B cell (primary cell): Measurements from ENCODE around the gene AGAP1. TPM values are rescaled to one million over a fixed set of nuclear protein-coding genes. Genes with fewer than 3 reads are reported as not detected.

Experiments
- ATAC-seq: fragments of 200-7000 bp; cut with Tn5 transposase; one replicate; pipeline ENCODE4 v1.10.0; 2021; ENCODE audit warnings: low read depth, mild to moderate bottlenecking, moderate number of reproducible peaks, moderate library complexity
- CTCF ChIA-PET: fragments of 350-600 bp; sonication (Branson Sonifier 250); formaldehyde crosslinking; loops from one replicate; lab custom pipeline; 2021; ENCODE audit warnings: antibody characterized with exemption, inconsistent platforms; lab: Charles Lee
- POLR2A ChIA-PET: fragments of 350-600 bp; sonication (Branson Sonifier 250); formaldehyde crosslinking; loops from one replicate; lab custom pipeline; 2021; ENCODE audit warnings: antibody characterized with exemption; lab: Charles Lee
- DNase-seq: peaks from one replicate; pipeline ENCODE4 v3.0.0; 2013
- H2AFZ ChIP-seq: 2 replicates; pipeline ENCODE4 v1.6.1; 2012; ENCODE audit warnings: mild to moderate bottlenecking, low read depth, low read length; ENCODE audit not compliant: insufficient read depth, poor library complexity, severe bottlenecking
- H3K27ac ChIP-seq, 2 donors: 1 replicate in 1 of 2; 2 replicates in 1 of 2; pipeline ENCODE4 v1.5.1; 2012 to 2013; ENCODE audit warnings: low read length in 2 of 2, mild to moderate bottlenecking in 2 of 2, moderate library complexity in 1 of 2
- H3K27me3 ChIP-seq, 4 experiments: fragments of 200-600 bp in 1 of 4; sonication (generic) in 1 of 4; replicated peaks in 1 of 4; 1 replicate in 2 of 4; 2 replicates in 2 of 4; pipeline versions ENCODE4 v1.6.1 to v1.7.0; 2013 to 2016; ENCODE audit warnings: low read length in 3 of 4, mild to moderate bottlenecking in 2 of 4, mixed read lengths in 1 of 4, moderate library complexity in 1 of 4; ENCODE audit not compliant: insufficient read depth in 4 of 4, control insufficient read depth in 3 of 4; ENCODE audit errors: control extremely low read depth in 1 of 4
- H3K36me3 ChIP-seq, 2 experiments: replicated peaks in 1 of 2; 1 replicate in 1 of 2; 2 replicates in 1 of 2; pipeline versions ENCODE4 v1.6.1 to v1.7.1; 2013; ENCODE audit warnings: low read length in 1 of 2; ENCODE audit not compliant: insufficient read depth in 2 of 2, control insufficient read depth in 1 of 2; ENCODE audit errors: control extremely low read depth in 1 of 2, extremely low read depth in 1 of 2
- H3K4me1 ChIP-seq, 2 donors: fragments of 200-600 bp in 1 of 2; sonication (generic) in 1 of 2; 1 replicate in 1 of 2; 2 replicates in 1 of 2; pipeline versions ENCODE4 v1.5.1 to v1.6.1; 2013 to 2017; ENCODE audit warnings: low read length in 2 of 2; ENCODE audit not compliant: control insufficient read depth in 2 of 2, insufficient read depth in 2 of 2
- H3K4me2 ChIP-seq: replicated peaks from 2 replicates; pipeline ENCODE3; 2012; ENCODE audit warnings: mild to moderate bottlenecking, low read depth, low read length; ENCODE audit not compliant: poor library complexity, severe bottlenecking
- H3K4me3 ChIP-seq, 5 experiments: fragments of 200-600 bp in 1 of 5; sonication (generic) in 1 of 5; 1 replicate in 3 of 5; 2 replicates in 2 of 5; pipeline versions ENCODE4 v1.5.1 to v1.7.0; 2011 to 2016; ENCODE audit warnings: low read length in 4 of 5, mild to moderate bottlenecking in 4 of 5, low read depth in 2 of 5, control low read depth in 1 of 5, moderate library complexity in 1 of 5; ENCODE audit not compliant: insufficient read depth in 1 of 5; ENCODE audit errors: control extremely low read depth in 1 of 5, extremely low read depth in 1 of 5
- H3K79me2 ChIP-seq: fragments of 200-600 bp; sonication (generic); one replicate; pipeline ENCODE4 v1.6.0; 2016; ENCODE audit warnings: low read length; ENCODE audit not compliant: control insufficient read depth, insufficient read depth
- H3K9ac ChIP-seq: fragments of 200-600 bp; sonication (generic); 2 replicates; pipeline ENCODE4 v1.6.1; 2017; ENCODE audit warnings: mild to moderate bottlenecking, low read length, moderate library complexity
- H3K9me3 ChIP-seq, 3 donors: one replicate each; pipeline versions ENCODE4 v1.6.1 to v1.7.1; 2013; ENCODE audit warnings: low read length in 2 of 3; ENCODE audit not compliant: control insufficient read depth in 2 of 3, insufficient read depth in 1 of 3; ENCODE audit errors: control extremely low read depth in 1 of 3
- H4K20me1 ChIP-seq: 2 replicates; pipeline ENCODE4 v1.6.0; 2012; ENCODE audit warnings: mild to moderate bottlenecking, low read length; ENCODE audit not compliant: insufficient read depth, control insufficient read depth, poor library complexity, severe bottlenecking
- H3K27ac Mint-ChIP-seq: one replicate; pipeline ENCODE4 v1.8.0; 2021; ENCODE audit warnings: mixed read lengths
- H3K27me3 Mint-ChIP-seq: one replicate; pipeline ENCODE4 v1.8.0; 2021; ENCODE audit warnings: mixed read lengths
- H3K4me1 Mint-ChIP-seq: one replicate; pipeline ENCODE4 v1.8.0; 2021; ENCODE audit warnings: mixed read lengths
- H3K4me3 Mint-ChIP-seq: one replicate; pipeline ENCODE4 v1.8.0; 2021; ENCODE audit warnings: mixed read lengths
- H3K9me3 Mint-ChIP-seq: one replicate; pipeline ENCODE4 v1.8.0; 2022; ENCODE audit warnings: mixed read lengths; ENCODE audit not compliant: insufficient read depth
- EZH2 ChIP-seq: IDR thresholded peaks from 2 replicates; pipeline ENCODE4 v1.6.1; 2012; ENCODE audit warnings: borderline replicate concordance, low read depth, mild to moderate bottlenecking, moderate library complexity, low read length; ENCODE audit not compliant: insufficient read depth, poor library complexity, severe bottlenecking
- WGBS: methylation state at CpG from one replicate; pipeline ENCODE4 v1.1.5; 2013; ENCODE audit warnings: missing lambda C conversion rate; ENCODE audit not compliant: insufficient coverage; 5-methylcytosine and 5-hydroxymethylcytosine counted together
- intact Hi-C: fragments of 100-400 bp; cut with micrococcal nuclease; formaldehyde crosslinking; loops from one replicate; pipeline ENCODE4 v1.10.0; 2022
- polyA plus RNA-seq: library from polyadenylated mRNA; depleted of rRNA; stranded (reverse); fragments of >200 nt; gene quantifications from 2 replicates; pipeline ENCODE4 v1.2.3, GENCODE V29; 2012
- total RNA-seq, 2 donors: library from RNA; stranded (reverse); fragments of 120-200 nt in 1 of 2; gene quantifications; 1 replicate in 1 of 2; 2 replicates in 1 of 2; pipeline versions ENCODE4 v1.2.3 to v1.2.4, GENCODE V29; 2013 to 2022
- TF ChIP-seq, protein P1 (sequence below): fragments of 200-600 bp; IDR thresholded peaks from one replicate; pipeline ENCODE4 v1.8.0; 2022; ENCODE audit warnings: antibody characterized with exemption, mild to moderate bottlenecking

AGAP1 gene
- total and polyA plus RNA-seq, 2 donors (not counting 1 experiment from before 2014, with no cell fraction given), result 0.01 TPM; not detected in 1

DNA sequence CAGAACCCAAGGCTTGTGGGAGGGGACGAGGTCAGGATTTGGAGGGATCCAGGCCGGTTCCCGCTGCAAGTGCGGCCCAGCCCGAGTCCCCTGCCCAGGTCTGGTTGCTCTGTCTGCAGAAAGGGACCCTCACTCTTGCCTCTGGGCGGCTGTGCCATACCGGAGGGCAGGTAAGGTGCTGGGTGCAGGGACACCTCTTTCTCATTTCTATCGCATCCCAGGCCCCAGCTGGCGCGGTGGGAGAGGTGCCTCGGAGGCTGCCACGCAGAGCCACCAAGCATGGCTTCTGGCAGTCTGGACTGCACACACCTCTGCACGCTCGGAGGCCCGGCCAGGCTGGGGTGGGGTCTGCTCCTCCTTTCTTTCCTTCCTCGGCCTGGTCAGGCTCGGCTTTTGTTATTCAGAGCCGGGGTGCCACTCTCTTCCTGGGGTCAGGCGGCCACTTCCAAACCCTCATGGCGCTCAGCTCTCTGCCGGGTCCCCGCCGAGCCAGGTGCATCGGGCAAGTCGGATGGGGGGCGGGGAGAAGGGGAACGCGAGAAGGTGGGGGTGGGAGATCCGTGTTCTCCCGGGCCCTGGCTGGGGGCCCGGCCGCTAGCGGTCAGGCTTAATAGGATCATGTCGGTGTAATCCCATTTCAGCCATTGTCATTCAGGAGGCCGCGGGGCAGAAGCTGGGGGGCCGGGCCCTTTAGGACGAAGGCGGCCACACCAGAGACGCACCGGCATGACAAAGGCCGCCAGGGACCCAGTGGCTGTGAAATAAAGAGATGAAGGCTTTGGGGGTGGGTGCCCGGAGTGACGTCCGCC is 665.3 kb downstream of the AGAP1 start:
- Histone ChIP-seq H3K9ac (no peak overlapping the region), H3K9me3 (peaks cover 0 to 24% (median 0%) of the 10 kb centered on the region in 3 donors), H3K27me3 (peaks cover 0 to 48% (median 8%) of the 10 kb centered on the region in 4 experiments), H3K36me3 (no peaks in the 10 kb centered on the region), H3K4me3 (no peak overlapping the region), H3K79me2 (no peaks in the 10 kb centered on the region), H3K27ac (no peak overlapping the region), H2AFZ (no peak overlapping the region), H4K20me1 (no peaks in the 10 kb centered on the region), H3K4me1 (no peaks in the 10 kb centered on the region), H3K4me2 (no peak overlapping the region)
- H3K27ac Mint-ChIP-seq, result no peak overlapping the region
- no peak for DNase-seq
- ChIA-PET POLR2A (no interaction called here), CTCF (no interaction called here)
- 15% methylated on average over 43 of the region's 45 CpGs for WGBS
- intact Hi-C loops, result no loop called here
- no peak overlapping the region for H3K4me3 Mint-ChIP-seq
- H3K27me3 Mint-ChIP-seq, result peaks cover 32% of the 10 kb centered on the region
- ATAC-seq, result no peak
- no peak for TF ChIP-seq EZH2
- TF ChIP-seq, protein P1, sequence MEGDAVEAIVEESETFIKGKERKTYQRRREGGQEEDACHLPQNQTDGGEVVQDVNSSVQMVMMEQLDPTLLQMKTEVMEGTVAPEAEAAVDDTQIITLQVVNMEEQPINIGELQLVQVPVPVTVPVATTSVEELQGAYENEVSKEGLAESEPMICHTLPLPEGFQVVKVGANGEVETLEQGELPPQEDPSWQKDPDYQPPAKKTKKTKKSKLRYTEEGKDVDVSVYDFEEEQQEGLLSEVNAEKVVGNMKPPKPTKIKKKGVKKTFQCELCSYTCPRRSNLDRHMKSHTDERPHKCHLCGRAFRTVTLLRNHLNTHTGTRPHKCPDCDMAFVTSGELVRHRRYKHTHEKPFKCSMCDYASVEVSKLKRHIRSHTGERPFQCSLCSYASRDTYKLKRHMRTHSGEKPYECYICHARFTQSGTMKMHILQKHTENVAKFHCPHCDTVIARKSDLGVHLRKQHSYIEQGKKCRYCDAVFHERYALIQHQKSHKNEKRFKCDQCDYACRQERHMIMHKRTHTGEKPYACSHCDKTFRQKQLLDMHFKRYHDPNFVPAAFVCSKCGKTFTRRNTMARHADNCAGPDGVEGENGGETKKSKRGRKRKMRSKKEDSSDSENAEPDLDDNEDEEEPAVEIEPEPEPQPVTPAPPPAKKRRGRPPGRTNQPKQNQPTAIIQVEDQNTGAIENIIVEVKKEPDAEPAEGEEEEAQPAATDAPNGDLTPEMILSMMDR, result no peak
- H3K9me3 Mint-ChIP-seq, result peaks cover 2% of the 10 kb centered on the region
- no peaks in the 10 kb centered on the region for H3K4me1 Mint-ChIP-seq

DNA sequence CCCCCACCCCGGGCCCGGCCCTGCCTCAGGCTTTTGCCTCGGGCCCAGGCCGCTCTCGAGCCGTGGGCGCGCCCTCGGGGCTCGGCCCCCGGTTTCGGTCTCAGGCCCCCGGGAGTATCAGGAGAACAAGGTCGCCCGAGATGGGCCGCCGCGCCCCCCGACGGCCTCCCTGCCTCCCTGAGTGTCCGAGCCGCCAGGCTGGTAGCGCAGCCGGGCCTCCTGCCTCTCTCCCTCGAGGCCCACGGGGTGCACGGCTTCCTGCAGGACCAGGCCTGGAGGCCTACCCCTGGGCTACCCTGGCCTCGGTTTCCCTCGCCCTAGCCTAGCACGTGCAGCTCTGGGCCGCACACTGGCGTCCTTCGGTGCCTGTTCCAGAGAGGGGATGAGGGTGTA is 665.9 kb downstream of the AGAP1 start:
- H3K4me3 ChIP-seq, result no peak overlapping the region
- peaks cover 0 to 52% (median 10%) of the 10 kb centered on the region in 4 experiments for H3K27me3 ChIP-seq
- TF ChIP-seq EZH2, result no peak
- TF ChIP-seq, protein P1, result no peak
- H3K79me2 ChIP-seq, result no peaks in the 10 kb centered on the region
- ChIA-PET POLR2A (no interaction called here), CTCF (no interaction called here)
- Mint-ChIP-seq H3K9me3 (no peaks in the 10 kb centered on the region), H3K27ac (no peak overlapping the region), H3K27me3 (peaks cover 34% of the 10 kb centered on the region), H3K4me1 (peaks cover 1% of the 10 kb centered on the region), H3K4me3 (no peak overlapping the region)
- H3K9ac ChIP-seq, result no peak overlapping the region
- no peak overlapping the region for H3K27ac ChIP-seq
- H3K36me3 ChIP-seq, result no peaks in the 10 kb centered on the region
- WGBS, result 12% methylated on average over 33 of the region's 33 CpGs
- DNase-seq, result no peak
- H3K9me3 ChIP-seq, result peaks cover 0 to 26% (median 0%) of the 10 kb centered on the region in 3 donors
- H4K20me1 ChIP-seq, result no peaks in the 10 kb centered on the region
- no peak overlapping the region for H2AFZ ChIP-seq
- no peaks in the 10 kb centered on the region for H3K4me1 ChIP-seq
- intact Hi-C loops, result no loop called here
- H3K4me2 ChIP-seq, result no peak overlapping the region
- no peak for ATAC-seq
